ENCODE results near the gene TBX4.

Gene TBX4

DNA sequence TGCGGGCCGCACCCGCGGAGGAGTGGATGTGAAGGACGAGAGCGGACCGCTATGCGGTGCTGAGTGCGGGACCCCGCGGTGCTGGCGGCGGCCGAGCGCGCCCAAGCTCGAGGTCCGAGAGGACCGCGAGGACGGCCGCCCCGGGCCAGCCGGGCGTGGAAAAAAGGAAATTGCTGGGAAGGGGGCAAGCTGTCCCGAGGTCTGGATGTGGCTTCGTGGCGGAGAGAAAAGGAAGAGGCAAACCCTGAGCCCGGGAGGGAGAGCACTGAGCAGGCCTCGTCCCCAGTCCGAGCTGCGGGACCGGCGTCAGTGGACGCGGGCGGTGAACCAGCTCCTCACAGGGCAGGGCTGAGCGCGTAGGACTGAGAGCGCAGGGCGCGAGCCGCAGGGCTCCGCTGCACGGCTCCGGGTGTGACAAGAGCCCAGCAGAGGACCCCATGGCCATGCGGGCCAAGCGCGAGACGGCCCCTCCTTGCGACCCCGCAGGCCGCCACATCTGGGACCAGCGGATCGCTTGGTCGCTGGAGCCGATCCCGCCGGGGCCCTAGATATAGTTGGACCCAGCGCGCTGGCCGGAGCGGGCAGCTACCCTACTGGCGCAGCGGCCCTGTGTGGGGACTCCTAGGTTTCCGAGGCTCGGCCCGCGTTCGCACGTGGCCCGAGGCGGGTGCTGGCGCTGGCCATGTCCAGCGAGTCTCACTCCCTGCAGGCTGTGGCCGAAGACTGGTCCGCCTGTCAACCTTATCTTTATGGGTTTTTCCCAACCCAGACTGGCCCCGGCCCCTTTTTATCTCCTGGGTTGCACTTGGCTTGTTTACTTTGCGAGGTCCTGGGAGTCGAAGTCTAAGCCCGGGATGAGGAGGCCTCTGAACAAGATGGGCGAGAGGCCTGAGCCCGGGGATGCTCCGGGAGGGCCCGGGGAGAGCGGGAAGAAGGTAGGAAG, 2.4 kb downstream of the TBX4 start:
- DNase-seq (ENCODE audit: low spot score) = no peak

DNA sequence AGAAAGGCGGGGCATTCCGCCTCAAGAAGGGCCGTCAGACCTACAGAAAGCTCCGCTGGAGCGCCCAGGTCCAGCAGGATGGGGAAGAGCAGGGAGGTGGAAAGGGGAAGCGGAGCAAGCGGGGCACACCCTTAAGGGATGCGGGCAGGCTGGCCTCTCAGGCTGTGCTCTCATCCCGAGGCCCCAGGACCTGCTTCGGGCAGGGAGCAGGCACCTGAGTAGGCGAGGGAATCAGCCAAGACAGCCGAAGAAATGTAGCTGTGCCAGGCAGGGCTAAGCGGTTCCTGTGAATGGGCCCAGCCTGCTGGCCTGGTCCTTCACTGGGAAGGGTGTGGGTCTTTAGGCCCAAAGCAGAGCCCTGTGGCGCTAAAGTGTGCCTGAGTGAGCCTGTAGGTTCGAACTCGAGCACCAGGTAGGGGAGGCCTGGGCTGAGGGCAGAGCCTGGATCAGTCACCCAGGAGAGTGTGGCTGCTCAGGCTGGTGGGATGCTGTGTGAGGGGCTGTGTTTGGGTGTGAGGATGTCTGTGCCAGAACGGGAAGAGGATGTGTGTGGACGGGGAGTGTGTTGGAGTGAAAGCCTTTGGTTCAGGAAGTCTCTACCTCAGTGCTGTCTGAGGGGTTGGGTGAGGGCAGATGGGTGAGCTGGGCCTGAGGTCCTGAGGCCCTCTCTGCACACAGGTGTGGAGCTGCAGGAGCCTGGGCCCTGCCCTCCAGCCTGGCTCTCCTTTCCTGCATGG, 3.3 kb downstream of the TBX4 start:
- DNase-seq (ENCODE audit: low spot score) = no peak

DNA sequence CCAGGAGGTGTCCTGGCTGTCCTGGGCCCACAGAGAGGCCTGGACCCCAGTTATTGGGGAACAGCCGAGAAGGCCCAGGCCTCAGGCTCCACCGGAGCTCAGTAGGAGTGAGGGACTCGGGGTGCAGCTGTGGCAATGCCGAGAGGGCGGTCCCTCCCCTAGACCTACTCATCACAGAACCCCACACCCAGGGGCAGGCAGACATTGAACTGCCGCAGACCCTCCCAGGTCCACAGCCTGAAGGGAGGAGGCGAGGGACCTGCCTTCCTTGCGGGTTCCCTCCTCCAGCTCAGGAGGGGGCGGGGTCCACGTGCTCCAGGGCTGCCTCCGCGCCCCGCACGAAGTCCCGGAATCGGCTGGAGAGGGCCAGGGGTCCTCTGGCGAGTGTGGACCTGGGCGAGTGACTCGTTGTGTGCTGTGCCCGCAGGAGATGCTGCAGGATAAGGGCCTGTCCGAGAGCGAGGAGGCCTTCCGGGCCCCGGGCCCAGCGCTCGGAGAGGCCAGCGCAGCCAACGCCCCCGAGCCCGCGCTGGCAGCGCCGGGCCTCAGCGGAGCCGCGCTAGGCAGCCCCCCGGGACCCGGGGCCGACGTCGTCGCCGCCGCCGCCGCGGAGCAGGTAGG, 3.9 kb downstream of the TBX4 start:
- DNase-seq (ENCODE audit: low spot score) = no peak

DNA sequence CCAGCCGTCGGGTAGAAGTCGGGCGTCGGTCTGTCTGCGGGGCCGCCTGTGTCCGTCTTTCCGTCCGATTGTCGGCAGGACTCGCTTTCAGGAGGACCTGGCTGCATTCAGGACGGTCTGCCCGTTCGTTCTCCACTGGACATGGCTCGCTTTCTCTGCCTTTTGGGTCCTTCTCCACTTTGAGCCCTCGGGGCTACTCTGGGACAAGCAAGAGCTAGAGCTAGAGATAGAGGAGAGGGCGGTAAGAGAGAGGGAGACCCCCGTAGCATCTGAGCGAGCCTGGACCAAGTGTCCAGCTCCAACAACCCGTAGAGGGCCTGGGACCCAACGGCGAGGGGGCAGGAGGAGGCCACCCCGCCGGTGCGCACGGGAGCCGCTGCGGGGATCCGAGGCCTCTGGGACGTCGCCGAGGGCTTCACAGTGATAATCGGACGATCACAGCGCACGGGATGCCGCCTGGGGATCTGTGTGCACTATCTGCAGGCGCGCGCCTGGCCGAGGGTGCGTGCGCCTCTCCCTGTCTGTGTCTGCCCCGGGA, 4.5 kb downstream of the TBX4 start:
- DNase-seq (ENCODE audit: low spot score) = no peak

DNA sequence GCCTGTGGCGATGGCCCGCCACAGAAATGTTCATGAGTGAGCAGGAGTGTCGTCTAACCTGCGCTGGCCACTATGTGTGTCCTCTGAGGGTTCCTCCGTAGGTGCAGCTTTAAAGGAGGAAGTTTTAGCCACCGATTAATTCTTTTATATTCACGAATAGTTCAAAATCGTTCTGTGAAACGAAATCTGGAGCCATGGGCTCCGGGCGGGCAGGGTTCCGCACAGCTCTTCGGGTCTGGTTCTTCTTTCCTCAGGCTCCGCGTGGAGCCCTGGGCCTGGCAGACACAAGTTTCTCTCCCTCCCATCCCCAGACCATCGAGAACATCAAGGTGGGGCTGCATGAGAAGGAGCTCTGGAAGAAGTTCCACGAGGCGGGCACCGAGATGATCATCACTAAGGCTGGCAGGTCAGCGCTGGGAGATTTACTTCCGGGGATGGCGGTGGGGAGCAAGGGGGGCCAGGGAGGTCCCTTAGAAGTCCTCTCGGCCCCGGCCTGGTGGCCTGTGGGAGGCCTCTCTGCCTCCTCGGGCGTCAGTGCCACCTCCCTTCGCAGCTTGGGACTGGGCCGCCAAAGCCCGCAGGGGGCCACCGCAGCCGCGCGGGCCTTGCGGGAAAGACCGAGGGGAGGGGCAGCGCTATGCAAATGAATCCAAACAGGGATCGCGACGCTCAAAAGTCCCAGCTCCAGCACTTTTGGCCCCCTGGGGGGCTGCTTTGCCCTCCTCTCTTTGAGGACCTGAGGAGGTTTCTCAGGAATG, 5.2 kb downstream of the TBX4 start:
- no peak for DNase-seq (ENCODE audit: low spot score)

DNA sequence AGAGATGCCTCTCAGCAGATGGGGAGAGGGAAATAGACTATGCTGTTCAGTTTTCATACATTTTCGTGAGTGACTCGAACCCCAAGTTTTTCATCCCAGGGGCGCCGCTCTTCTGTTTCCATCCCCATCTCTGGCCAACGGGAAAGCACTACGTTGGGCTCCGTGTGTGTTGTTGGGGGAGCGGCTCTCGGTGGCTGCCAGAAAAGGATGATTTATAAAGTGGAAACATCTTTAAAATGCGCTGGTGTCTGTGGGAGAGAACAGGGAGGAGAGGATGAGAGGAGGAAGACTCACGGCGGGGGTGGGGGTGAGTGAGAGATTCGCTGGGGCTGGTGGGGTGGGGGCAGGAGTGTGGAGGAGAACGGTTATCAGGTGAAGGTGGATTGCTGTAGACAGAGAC, 5.8 kb downstream of the TBX4 start:
- no peak for DNase-seq (ENCODE audit: low spot score)

DNA sequence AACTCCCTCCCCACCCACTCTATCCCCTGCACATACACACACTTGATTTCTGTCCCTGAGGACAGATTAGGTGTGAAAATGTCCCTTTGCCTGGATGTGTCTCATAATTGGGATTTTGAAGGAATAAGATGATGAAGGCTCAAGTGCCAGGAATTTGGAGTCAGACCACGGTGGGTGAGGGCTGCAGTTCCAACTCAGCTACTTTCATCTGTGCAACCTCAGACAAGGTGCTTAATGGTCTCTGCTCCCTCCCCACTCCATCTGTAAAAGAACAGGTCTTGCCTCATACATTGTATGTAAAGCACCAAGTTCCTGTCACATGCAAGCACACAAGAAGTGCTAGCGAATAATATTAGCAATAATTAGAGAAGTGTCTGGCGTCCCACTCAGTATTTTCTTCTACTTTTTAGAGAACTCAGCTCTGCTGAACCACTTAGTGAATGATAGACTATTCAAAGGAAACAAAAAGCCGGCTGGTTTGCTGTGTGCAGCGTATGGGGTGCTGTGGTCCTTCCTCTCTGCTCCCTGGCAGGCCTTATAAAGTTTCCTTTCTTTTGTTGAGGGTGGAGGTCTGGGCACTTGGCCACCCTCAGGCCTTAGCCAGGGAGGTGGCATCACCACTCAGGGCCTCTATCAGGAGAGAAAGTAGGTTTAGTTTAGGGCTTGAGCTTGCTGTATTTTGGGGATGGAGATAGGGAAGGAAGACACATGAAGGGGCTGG, 6.4 kb downstream of the TBX4 start:
- DNase-seq (ENCODE audit: low spot score) = no peak

DNA sequence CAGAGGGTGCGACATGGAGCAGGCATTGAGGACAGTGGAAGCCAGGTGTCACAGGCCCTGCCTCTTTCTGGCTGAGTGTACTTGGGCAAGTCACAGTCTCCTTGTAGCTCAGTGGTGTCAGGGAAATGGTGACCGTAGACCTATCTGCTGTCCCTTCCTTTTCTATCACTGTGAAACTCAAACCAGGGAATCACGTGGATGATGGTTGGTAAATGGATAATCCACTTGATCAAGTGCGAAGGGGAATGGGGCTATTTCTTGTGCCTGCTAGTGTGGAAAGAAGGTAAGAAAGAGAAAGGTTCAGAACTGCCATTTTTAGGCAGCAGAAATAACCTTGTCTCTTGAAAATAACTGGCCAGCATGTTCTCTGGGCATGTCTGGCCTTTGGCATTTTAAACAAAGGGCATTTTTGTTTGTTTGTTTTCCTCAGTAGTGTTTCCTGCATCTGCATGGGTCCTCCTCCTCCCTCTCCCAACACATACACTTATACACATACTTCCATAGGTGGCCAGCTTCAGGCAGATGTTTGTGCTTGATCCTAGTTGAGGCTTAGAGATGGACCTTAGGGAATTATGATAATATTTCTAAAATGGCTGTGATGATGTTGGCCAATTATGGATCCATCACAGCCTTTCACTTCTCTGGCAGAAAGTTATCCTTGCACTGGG, 7.1 kb downstream of the TBX4 start:
- DNase-seq (ENCODE audit: low spot score) = no peak

DNA sequence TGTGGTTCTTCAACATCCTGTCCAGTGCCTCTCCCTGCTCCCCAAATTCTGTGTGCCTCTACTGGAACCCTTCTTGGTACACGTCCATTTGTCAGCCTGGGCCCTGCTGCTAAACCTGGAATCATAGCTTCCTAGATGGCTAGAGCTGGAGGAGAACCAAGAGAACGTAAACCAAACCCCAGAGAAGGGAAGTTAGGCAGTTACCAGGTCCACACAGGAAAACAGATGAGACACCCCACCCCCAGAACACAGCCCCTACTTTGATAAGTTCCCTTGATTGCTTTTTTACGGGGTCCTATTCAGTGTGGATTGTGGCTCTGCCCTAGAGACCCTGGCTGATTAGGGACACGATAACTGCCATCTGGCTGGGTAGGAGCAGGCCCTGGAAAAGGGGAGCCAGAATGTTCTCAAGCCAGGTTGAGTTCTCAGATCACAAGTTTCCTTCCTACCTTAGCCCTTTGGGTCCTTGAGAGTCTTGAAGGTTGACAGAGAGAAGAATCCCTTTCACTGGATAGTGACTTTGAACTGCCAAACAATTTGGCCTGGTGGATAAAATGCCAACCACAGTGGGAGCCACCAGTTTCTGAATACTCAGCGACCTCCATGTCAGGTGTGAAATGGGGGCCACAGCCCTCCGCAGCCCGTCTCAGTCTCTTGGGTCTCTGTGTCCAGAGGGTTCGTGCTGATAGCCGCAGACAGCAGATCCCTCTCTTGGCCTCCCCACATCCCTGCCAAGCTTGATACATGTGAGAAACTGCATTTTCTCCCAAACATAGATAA, 7.9 kb downstream of the TBX4 start:
- DNase-seq (ENCODE audit: low spot score) = no peak

DNA sequence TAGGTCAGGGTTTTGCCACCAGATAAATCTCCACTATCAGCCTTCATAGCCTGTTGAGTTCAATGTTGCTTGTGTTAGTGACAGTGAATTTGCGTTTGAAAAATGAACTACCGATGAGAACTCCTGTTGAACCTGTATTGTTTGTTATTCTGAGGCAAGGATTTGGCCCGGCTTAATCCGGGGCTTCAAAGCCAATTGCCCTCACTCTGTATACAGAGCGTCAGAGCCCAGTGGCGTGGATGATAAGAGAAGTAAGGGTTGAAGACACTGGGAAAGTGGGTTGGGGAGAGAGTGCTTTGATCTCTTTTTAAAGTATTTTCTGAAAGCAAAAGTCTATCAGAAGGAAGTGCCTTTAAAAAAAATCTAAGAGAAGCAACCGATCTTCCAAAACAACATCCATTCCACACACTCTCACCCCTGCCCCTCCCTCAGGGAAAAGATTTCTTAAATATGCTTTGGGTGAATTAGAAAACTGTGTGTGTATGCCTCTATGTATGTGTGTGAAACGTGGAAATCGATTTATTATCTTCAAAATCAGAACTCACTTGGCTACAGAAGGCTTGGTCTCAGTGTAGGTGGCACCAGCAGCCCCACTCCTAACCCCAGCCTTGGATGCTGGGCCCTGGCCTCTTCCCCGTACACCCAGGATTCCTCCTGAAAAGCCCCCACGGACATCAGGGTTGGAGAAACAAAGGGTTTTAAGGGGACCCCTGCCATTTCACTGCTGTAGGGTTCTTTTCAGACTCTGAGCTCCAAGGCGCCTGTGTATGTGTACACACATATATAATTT, 8.8 kb downstream of the TBX4 start:
- DNase-seq (ENCODE audit: low spot score) = no peak

DNA sequence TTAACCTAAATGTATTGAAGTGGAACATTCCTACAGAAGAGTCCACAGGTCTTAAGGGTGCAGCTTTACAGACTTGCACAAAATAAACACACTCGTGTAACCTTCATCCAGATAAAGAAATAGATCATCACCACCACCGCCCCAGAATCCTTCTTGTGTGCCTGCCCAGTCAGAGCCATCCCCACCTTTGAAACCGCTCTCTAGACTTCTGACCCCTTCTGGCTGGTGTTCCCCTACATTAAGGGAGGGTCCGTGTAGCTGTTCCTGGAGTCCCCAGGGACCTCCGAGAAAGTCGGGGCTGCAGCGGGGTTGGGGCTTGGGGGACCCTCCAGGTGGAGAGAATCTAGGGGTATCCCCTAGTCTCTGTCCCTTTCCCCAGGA, 9.4 kb downstream of the TBX4 start:
- no peak for DNase-seq (ENCODE audit: low spot score)

DNA sequence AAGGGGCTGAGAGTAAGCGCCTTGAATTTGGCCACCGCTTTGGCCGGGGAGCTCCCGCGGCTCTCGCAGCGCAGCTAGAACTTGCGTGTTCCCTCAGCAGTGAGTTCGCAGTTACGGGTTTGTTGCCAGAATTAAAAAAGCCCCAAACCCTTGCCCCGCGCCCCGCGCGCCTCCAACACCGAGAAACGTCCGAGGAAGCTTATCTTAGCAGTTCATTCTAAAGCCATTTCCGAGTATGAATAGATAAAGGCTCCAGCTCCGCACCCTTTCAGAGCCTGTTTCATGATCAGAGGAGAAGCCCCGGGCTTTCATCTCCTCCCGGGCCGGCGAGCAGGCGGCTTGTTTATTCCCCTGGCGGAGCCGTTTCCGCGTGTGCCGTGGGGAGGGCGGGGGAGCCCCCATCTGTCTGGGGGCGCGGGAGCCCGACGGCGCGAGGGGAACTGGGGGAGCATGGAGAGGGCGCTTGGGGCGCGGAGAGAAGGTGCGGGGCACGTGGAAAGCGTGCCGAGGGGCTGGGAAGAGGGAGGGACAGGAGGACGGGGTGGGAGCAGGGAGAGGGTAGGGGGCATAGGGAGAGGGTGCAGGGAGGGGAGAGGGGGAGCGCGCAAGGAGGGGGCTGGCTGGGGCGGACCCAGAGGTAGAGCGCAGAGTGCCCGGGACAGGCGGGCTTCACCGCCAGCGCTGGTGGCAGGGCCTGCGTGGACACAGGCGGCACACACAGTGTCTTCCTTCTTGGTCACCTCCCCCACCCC, 9.9 kb downstream of the TBX4 start:
- DNase-seq (ENCODE audit: low spot score) = no peak

DNA sequence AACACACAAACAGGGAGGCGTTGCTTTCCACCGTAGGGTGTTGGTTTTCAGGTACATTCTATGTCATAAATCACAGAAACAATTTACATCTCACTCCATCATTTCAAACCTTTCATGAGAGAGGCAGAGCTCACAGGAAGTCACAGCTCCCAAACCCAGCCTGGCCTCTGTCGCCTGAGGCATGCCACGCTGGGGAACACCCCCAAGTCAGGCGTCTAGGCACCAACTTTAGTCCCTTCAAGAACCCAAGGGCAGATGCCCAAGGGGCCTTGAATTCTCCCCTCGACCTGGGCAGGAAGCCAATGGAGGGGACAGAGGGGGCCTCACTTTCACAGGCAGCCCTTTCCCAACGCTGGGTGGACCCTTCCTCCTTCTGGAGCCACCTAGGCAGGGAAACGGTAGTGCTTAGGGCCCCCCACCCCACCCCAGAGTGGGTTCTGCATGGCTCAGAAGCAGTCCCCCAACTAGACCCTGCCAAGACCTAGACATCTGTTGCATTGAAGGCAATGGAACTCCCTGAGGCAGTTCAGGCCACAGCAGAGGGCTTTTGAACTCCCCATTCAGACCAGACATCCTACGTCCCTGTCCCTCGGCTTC, 10.6 kb downstream of the TBX4 start:
- DNase-seq (ENCODE audit: low spot score) = no peak

DNA sequence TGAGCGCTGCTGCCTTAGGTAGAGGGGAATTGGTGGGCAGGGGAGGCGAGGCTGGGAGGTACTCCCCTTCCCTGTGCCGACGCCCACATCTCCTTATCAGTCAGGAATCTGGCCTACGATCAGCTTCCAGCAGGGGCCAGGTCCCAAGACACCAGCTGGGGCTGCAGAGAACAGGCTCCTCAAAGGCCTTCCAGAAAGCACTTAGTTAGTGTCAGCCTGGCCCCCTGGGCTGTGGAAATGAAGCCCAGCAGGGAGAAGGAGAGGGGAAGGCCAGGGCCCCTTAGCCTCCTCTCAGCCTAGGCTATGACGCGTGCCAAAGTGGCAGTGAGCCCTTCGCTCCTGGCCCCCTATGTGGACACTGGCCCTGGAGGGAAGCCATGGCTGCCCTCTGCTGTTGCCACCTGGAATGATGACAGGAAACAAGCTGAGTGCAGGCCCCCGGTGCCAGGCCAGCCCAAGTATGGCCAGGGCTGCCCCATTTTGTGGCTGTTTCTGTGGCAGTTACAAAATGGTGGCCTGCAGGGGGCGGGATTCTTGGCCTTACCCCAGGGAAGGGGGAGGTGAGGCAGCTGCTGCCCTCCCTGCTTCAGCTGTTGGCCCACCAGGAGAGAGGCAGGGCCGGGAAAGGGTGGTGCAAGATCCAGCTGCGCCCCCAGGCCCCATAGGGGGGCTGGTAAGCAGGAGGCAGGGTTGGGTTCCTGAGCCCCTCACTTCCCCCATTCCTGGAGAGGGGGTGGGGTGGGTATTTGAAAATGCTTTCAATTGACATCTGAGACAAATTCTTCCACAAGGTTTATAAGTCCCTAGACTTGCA, 11.3 kb downstream of the TBX4 start:
- no peak for DNase-seq (ENCODE audit: low spot score)

DNA sequence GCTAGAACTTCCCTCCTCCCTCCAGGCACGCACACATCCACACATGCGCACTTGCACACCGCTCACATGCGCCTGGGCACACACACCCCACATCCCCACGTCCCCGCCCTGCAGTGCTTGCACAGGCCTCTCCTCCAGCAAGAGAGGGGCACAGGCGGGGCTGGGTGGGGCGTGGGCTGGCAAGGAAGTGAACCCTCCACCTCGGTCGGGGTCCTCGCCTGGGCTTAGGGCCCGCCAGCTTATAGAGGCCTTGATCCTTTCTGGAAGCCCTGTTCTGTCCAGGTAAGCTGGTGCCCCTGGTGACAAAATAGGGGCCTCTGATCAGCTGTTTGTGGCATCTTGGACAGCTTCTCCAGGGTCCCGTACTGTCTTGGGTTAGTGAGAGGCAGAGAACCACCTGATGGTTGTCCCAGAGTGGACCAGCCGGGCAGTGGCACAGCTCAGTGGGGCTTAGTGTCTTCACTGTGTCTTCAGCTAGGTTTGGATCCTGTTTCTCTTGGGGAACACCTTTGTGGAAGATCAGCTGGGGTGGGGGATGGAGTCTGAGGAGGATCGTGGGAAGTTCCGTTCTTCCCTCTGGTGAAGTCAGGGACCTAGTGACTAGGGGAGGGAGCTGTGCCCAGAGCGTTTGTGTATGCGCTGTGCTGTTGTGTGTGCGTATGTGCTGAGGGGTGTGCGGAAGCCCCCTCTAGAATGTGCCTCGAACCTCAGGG, 12.1 kb downstream of the TBX4 start:
- no peak for DNase-seq (ENCODE audit: low spot score)

DNA sequence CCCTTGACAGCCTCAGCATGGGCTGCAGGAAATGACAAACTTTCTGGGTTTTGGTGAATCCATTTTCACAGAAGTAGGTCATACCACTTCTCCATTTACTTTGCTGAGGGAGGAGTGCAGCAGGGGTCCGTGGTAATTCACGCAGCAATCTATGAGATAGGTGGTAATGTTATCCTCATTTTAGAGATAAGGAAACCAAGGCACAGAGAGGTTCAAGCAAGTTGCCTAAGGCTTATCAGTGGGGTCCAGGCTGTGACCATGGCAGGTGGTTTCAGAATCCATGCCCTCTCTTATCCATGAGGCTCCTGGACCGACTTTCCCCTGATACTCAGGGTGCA, 12.6 kb downstream of the TBX4 start:
- no peak for DNase-seq (ENCODE audit: low spot score)
